NCI-H2196 treated with DMSO at 0.1 percent for 48 hours (cell line): ENCODE measurements around the gene ASB13.

Source experiments
- DNase-seq: peaks from one replicate; lab custom pipeline; 2025; ENCODE audit not compliant: unreplicated experiment; lab: John Stamatoyannopoulos, UW

Gene ASB13, protein sequence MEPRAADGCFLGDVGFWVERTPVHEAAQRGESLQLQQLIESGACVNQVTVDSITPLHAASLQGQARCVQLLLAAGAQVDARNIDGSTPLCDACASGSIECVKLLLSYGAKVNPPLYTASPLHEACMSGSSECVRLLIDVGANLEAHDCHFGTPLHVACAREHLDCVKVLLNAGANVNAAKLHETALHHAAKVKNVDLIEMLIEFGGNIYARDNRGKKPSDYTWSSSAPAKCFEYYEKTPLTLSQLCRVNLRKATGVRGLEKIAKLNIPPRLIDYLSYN

DNA sequence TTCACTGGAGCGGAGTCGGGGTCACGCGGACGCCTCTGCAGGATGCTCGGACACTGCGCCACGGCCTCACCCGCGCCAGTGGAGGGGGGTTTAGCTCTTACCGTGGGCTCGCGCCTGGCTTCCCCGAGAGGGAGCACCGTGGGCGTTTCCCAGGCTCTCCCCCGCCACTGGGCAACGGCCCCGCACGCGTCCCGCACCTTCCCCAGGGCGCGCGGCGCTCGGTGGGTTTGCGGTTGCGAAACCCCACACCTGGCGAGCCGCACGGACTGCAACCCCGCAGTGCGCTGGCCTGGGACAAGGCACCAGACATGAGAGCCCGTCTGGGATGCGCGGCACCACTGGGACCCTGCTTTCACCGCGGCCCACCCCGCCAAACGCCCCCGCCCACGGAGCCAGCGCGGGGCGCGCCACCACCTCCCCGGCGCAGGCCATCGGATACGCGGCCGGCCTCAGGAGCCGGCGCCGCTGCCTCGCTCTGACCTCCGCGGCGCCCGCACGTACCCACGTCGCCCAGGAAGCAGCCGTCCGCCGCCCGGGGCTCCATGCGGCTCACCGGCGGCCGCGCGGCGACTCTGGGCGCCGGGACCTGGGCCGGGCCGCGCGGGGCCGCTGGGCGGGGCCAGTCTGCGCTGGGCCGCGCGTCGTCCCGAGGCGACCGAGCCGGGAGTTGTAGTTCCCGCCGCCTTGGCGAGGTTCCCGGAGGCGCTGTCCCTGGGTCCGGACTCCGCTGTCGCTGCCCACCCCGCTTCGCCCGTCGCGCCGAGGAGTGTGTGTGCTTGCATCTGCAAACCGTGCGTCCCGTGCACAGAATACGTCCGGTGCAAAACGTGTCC is at the start of gene ASB13:
Gene ASB13, minus strand, starts transcription at position 588 of the 833 bp plus-strand sequence. Its CDS starts 44 bp downstream, at position 544.
- DNase-seq: no peak

DNA sequence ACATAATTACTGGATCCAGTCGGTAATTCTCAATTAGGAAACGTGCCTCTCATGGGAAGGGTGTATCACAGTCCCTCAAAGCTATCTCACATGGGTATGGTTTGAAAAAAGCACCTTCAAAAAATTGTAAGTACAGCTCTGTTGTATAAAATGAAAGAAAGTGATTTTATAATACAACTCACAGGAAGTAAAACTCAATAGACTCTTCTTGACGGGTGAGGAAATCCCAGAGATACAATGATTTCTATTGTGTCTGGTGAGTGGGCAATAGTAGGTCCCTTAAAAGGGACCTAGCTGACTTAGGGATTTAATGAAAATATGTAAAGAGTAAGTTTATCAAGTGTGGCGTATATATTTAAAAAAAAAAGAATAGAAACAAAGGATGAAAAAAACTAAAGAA is 45.2 kb upstream of the ASB13 start:
- DNase-seq: no peak

DNA sequence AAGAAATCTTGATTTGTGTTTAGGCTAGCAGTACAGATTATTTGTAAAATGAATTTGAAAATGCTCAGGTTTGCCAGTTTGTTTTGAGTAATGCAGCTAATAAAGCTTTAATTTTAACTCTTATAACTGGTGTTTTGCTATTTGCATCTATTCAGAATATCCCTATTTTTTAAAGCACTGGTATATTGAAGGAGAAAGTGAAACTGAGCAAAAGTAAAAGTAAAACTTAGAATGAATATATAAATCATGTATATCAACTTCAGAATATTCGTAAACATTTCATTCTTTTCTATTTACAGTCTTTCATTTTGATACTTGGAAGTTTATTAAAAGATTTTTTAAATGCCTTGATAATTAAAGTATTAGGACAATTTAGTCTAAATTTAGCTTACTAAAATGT is 44.5 kb upstream of the ASB13 start:
- no peak for DNase-seq

DNA sequence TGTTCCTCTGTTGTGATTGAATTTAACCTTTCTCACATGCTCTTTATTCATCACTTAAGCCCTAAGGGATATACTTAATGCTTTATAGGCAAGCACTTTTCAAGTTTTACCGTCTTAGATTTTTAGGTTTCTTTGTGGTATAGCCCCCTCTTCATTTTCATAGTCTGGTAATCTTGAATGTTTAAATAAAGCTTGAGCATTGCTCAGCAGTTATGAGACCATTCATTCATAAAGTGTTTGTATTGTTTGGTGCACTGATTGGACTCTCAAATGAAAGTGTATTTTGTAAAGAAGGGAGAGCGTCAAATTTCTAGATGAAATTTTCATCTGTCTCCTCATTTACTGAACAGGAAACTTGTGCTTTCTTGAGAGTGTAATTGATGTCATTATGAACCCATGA is 43.5 kb upstream of the ASB13 start:
- DNase-seq: no peak

DNA sequence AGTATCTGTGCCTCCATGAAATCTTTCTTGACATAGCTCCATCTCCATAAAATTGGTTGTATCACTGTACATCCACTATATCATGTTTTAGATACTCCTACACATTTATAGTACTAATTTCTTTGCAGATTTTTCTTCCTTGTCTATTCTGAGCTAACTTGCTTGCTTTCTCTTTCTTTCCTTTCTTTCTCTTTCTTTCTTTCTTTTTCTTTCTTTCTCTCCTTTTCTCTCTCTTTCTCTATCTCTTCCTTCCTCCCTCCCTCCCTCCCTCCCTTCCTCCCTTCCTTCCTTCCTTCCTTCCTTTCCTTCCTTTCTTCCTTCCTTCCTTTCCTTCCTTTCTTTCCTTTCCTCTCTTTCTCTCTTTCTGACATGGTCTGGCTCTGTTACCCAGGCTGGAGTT is 42.0 kb upstream of the ASB13 start:
- DNase-seq: no peak

DNA sequence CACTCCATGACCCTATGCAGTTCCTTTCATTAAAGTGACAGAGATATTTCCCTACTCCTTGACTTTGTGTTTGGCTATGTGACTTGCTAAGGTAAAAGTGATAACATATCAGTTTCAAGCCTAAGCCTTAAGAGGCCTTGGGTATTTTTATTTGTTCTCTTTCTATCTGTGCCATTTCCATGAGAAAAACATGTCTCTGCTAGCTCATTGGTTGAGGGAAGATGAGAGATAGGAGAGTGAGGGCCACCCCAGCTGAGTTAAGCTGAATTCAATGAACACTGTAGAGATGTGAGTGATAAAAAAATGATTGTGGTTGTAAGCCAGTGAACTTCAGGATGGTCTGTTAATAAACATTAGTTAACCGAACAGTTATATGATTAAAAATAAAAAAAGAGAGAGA is 31.7 kb upstream of the ASB13 start:
- no peak for DNase-seq

DNA sequence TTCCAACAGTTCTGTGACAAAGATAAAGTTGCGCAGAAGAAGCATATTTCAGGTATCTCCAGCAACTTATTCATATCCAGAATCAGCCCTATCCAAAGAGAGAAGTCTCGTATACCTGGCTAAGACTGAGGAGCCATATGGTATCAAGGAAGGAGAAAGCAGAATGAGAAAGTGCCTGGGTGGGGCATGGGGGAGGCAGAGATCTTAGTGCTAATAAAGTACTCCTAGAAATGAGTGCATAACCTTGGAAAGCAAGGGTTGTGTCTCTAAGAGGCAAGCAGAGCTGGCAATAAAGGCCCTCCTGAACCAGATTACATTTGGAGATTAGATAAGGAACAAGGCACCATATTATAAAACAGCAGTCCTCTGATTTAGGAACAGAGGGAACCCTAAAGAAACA is 30.9 kb upstream of the ASB13 start:
- no peak for DNase-seq

DNA sequence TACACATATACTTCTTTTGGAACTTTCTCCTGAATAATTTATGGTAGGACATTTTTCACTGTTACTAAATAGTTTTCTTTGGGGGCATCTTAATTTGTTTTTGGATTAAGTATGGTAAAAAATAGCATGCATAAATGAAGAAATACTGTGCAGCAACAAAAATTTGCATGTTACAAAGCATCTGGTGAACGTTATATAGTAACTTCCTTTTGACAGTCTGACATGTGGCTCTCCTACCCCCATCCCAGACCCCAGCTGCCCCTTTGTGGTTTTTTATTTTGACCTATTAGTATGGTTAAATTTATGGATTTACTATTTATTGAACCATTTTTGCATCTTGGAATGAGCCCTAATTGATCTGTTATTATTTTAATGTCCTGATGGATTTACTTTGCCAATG is 28.2 kb upstream of the ASB13 start:
- no peak for DNase-seq

DNA sequence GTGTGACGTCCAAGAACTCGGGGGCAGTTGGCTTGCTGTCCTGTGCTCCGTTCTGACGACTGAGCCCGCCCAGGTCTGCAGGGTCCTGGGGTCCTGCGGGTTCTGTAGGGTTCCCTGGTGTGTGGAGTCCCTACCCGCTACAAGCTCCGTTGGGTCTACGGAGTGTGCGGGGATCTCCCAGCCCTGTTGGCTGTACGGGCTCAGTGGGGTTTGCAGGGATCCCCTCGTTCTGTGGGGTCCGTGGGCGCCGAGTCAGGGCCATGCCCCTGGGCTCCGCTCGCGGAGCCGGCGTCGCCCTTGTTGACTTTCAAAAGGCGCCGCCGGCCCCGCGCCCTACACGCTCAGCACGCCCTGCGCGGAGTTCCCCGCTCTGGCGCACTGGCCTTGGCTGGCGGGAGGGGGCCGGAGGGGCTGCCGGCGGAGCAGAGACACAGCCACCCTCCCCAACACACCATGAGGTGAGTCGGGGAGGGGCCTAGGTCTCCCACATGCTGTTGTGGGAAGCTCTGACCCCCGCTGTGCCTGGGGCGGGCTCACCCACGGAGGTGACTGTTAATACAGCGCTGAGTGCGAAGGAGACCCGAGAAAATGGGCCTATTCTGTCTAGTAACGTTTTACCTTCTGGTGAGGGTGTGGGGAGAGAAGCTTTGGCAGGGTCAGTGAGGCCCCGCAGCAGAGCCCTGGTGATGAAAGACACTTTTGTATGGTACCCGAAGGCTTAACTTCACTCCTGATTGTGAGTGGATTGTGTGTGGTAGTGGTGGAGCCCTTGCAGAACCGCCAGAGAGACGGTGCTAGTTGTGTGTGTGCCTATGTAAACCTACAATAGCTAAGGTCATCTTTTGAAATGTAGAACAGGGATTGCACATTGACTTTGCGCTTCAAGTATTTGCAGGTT is 26.3 kb upstream of the ASB13 start:
- no peak for DNase-seq

DNA sequence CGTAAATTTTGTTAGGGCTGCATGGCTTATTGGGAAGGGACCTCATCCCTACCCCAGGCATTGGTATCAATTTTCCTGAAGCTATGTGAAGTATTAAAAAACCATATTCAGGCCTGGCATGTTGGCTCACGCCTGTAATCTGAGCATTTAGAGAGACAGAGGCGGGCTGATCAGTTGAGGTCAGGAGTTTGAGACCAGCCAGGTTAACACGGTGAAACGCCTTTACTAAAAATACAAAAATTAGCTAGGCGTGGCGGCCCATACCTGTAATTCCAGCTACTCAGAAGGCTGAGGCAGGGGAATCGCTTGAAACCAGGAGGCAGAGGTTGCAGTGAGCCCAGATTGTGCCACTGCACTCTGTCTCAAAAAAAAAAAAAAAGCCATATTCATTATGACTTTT is 25.4 kb upstream of the ASB13 start:
- no peak for DNase-seq

DNA sequence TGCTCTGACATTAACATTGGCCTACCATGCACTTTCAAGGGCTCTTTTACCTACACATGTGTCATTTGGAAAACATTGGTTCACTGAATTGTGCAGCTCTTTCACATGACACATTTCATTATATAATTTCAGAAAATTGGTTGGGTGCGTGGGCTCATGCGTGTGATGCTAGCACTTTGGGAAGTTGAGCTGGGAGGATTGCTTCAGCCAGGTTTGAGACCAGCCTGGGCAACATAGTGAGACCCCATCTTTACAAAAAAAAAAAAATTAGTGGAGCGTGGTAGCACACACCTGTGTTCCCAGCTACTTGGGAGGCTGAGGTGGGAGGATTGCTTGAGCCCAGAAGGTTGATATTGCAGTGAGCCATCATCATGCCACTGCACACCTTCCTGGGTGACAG is 22.2 kb upstream of the ASB13 start:
- no peak for DNase-seq

DNA sequence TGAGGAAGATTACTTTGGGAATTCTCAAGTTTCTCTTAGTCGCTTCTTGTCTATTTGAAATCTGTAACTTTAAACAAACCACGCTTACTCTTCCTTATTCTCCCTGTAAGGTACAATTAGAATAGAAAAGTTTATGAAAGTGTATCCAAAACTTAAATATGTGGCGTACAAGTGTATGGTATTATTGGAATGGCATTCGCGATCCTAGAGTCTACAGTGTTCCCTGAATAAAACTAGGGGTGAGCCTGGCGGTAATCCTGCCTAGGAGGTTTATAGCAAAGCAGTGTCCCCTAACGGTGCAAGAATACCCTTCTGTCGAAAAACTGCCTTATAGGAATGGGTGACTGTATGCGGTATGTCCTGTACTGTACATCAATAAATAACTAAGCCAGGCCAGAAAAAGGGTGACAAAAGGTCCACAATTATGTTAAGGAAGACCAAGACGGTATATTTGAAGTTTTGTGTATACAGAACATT is 19.4 kb upstream of the ASB13 start:
- DNase-seq: no peak

DNA sequence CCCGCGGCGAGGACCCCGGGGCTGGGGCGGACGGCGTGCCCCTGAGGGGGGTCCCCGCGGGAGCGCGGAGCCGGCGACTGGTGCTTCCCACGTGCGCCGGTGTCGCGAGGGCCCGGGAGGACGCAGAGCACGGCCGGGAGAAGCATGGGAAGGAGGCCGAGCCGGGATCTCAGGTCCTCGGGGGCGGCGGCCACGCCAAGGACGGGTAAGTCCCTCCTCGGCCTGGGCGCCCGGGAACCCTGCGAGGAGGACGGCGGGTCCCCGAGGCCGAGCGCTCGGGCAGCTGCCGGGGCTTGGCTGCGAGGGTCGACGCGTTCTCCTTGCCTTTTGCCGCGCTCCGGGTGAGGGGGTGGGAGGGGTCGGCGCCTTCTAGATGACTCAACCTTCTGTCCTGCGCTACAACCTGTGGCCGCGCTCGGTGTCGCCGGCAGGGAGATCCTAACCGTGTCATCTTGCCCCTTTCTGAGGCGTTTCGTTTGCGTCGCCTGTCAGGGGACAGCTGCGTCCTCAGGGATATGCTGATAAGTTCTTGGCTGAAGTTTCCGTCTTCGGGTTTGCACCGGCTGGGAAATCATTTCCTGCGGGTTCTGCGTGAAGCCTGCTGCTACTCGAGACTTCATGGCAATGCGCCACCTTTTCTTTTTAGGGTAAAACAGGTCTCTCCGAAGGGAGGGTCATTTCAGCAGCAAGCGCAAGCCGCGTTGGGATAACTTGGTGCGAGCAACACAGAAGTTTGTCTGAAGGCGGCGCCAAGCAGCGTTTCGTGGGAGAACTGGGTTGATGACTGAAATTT is 18.8 kb upstream of the ASB13 start:
- DNase-seq: peak; percentile 0

DNA sequence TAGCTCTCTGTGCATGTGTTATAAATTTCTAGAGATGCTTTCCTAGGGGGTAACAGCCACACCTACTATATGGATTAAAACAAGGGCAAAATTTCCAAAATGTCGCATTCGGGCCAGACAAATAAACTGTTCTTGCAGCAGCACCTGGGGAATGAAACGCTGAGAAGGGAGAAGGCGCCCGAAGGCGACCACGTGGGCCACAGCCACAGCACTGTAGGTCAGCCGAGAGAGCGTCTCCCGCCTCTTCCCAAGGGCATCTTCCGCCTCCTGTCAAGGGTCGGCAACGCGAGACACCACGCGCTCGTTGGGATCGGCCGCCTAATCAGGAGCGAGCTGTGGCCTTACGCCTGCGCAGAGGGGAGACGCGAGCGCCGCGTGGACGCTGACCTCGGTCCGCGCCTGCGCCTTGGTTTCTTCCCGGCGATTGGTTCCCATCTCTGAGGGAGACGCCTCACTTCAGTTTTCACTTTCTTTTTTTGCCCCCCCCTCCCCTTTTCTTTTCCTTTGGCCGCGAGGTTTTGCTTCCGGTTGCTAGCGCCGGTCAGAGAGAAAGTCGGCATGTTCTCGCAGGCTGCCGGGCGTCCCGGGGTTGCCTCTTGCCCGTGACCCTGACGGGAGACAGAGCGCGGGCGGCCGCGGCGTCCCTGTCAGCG is 18.0 kb upstream of the ASB13 start, which contains the start of gene TASOR2:
Gene TASOR2, plus strand, starts transcription at position 521 of the 653 bp plus-strand sequence. CDS start 35,805 bp downstream, outside the sequence.
- DNase-seq: peak; percentile 89

DNA sequence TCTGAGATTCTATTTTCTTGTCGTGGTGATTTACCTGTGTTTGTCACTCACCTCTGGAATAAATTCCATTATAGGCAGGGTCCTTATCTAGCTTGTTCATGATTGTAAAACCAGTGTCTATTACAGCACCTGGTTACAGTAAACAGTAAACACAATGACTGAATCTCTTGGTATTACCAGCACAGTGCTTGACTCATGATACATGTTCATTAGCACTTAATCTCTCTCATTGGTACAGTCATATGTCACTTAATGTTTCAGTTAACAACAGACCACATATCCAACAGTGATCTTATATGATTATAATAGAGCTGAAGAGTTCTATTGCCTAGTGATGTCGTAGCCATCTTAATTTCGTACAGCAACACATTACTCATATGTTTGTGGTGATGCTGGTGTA is 16.7 kb upstream of the ASB13 start:
- DNase-seq: no peak

DNA sequence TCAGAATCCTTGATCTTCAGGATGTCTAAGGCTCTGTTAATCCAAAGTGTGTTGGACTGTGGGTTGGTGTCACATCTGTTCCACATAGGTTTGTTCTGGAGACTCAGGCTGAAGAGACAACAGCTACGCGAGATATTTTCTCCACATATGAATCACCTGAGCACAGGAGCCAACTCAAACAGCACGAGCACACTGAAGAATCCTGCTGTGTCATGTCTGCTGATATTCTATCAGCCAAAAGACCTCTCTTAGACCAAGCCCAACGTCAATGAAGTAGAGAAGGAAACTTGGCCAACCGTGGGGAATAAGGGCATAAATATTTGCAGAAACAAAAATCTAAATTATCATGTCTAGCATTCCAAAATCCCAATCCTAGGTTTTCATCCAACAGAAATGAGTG is 15.5 kb upstream of the ASB13 start:
- no peak for DNase-seq

DNA sequence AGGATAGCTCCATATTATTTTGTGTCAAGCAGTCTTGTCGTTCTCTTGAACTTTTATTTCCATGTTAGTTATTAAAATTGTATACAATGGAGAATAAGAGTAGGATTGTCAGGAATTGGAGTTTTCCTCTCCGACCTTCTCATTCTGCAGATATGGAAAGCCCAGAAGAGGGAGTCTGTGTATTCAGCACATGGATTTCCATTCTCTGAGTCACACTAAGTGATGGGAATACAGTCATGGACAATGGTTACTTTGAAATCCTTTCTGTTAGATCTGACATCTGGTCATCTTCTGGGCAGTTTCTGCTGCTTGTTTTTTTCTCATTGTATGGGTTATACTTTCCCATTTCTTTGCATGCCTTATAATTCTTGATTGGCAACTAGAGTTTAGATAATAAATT is 13.2 kb upstream of the ASB13 start:
- no peak for DNase-seq

DNA sequence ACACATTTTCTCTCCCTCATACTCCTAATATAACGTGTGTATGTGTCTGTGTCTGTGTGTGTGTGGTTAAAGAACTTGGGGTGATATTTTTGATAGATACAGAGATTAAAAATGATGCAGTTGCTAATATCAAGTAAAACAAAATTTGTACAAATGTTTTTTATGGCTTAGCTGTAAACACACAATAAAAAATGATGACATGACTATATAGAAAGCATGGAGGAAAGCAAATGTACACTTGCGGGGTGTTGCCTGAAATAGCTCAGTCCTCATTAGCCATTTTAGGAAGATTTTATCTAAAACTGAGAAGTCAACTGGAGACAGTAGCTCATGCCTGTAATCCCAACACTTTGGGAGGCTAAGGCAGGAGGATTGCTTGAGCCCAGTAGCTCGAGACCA is 12.6 kb upstream of the ASB13 start:
- no peak for DNase-seq

DNA sequence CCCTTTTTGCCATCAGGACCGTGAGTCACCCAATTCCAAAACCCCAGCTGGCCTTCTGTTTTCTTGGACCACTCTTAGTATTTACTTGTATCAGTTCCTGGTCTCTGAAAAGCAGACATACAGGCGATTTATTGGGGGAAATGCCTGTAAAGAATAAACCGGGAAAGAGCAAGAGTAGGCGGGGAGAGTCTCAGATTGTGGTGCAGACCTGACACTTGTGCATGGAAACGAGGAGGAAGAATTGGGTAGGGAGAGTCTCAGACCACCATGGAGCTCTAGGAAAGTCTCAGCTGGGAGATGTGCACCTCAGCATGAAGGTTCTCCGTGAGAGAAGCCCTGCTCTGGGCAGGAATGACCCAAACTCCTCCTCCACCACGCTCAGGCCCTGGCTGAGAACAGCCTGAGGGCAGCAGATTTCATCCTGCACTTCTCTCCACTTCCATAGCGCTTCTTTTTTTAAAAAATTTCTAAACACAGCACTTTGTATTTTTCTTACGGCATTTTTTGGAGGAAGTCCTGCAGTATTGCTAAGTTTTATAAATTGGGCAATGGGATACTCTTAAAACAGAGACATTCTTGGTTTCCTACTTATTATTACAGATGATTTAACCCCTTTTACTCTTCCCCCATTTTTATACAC is 12.1 kb upstream of the ASB13 start:
- DNase-seq: no peak
